Endothelial cell of umbilical vein (primary cell): ENCODE data around the gene C5orf15. TPM values are rescaled to one million over a fixed set of nuclear protein-coding genes. Genes with fewer than 3 reads are reported as not detected.

Experiments used
- BruUV-seq: library from RNA; stranded (reverse); fragments of 400-500 nt; replicated peaks from 2 replicates; lab custom pipeline; 2021; lab: Mats Ljungman, UMichigan
- CTCF ChIA-PET: fragments of 300-600, 350-600 bp; sonication (Branson Sonifier 250); formaldehyde crosslinking; loops from one replicate; lab custom pipeline; 2021; ENCODE audit warnings: antibody characterized with exemption, inconsistent platforms; lab: Charles Lee
- POLR2A ChIA-PET: fragments of 300-600, 350-600 bp; sonication (Branson Sonifier 250); formaldehyde crosslinking; loops from one replicate; lab custom pipeline; 2021; ENCODE audit warnings: antibody characterized with exemption, inconsistent platforms; lab: Charles Lee
- DNase-seq: peaks from one replicate; pipeline ENCODE4 v3.0.0-alpha.2; 2011; ENCODE audit warnings: low read depth, low spot score
- FAIRE-seq: peaks from 2 replicates; lab custom pipeline; 2011; peaks lifted over from hg19 to GRCh38; lab: Jason Lieb, UNC
- H2AFZ ChIP-seq: 2 replicates; pipeline ENCODE4 v1.6.0; 2012; ENCODE audit warnings: low read depth, low read length, control low read depth, inconsistent platforms
- H3K27ac ChIP-seq: 2 replicates; pipeline ENCODE4 v1.5.1; 2011; ENCODE audit warnings: low read depth, mild to moderate bottlenecking, control low read depth, low read length, moderate library complexity; ENCODE audit not compliant: insufficient read depth
- H3K27me3 ChIP-seq, 2 experiments: 2 replicates each; pipeline versions ENCODE4 v1.6.0 to v1.6.1; 2011; ENCODE audit warnings: low read length in 2 of 2, mixed read lengths in 1 of 2; ENCODE audit not compliant: control insufficient read depth in 2 of 2, insufficient read depth in 2 of 2
- H3K36me3 ChIP-seq, 2 experiments: 2 replicates in 1 of 2; 3 replicates in 1 of 2; pipeline ENCODE4 v1.5.1; 2011; ENCODE audit warnings: low read length in 2 of 2, mild to moderate bottlenecking in 1 of 2, moderate library complexity in 1 of 2; ENCODE audit not compliant: control insufficient read depth in 2 of 2, insufficient read depth in 2 of 2; ENCODE audit errors: extremely low read depth in 1 of 2
- H3K4me1 ChIP-seq: 3 replicates; pipeline ENCODE4 v1.5.1; 2011; ENCODE audit warnings: mild to moderate bottlenecking, low read length; ENCODE audit not compliant: control insufficient read depth, insufficient read depth; ENCODE audit errors: extremely low read depth
- H3K4me2 ChIP-seq: 2 replicates; pipeline ENCODE4 v1.6.1; 2011; ENCODE audit warnings: low read length, control low read depth, mixed read lengths; ENCODE audit not compliant: insufficient read depth
- H3K4me3 ChIP-seq, 3 experiments: fragments of 200-600 bp in 1 of 3; sonication (generic), shearing (Covaris generic) in 1 of 3; replicated peaks in 1 of 3; 2 replicates each; pipeline ENCODE4 v1.5.1; 2011 to 2016; ENCODE audit warnings: control low read depth in 3 of 3, low read length in 3 of 3, mild to moderate bottlenecking in 2 of 3, inconsistent platforms in 1 of 3, low read depth in 1 of 3, moderate library complexity in 1 of 3; ENCODE audit not compliant: insufficient read depth in 1 of 3
- H3K79me2 ChIP-seq: 2 replicates; pipeline ENCODE4 v1.6.0; 2012; ENCODE audit warnings: low read length, inconsistent platforms; ENCODE audit not compliant: control insufficient read depth, insufficient read depth
- H3K9ac ChIP-seq: replicated peaks from 2 replicates; pipeline ENCODE3; 2011; ENCODE audit warnings: low read length, control low read depth; ENCODE audit not compliant: insufficient read depth; ENCODE audit errors: extremely low read depth
- H3K9me1 ChIP-seq: replicated peaks from 3 replicates; pipeline ENCODE4 v1.6.0; 2011; ENCODE audit warnings: mild to moderate bottlenecking, low read length; ENCODE audit not compliant: control insufficient read depth, insufficient read depth; ENCODE audit errors: extremely low read depth
- H3K9me3 ChIP-seq: replicated peaks from 2 replicates; pipeline ENCODE4 v1.5.1; 2012; ENCODE audit warnings: low read length, inconsistent platforms; ENCODE audit not compliant: control insufficient read depth, insufficient read depth
- H4K20me1 ChIP-seq: replicated peaks from 2 replicates; pipeline ENCODE3; 2011; ENCODE audit warnings: mild to moderate bottlenecking, low read length; ENCODE audit not compliant: control insufficient read depth, insufficient read depth; ENCODE audit errors: extremely low read depth
- EZH2 ChIP-seq: IDR thresholded peaks from 2 replicates; pipeline ENCODE4 v1.6.1; 2012; ENCODE audit warnings: borderline replicate concordance, low read depth, mild to moderate bottlenecking, moderate library complexity, low read length, inconsistent platforms; ENCODE audit not compliant: severe bottlenecking
- FOS ChIP-seq: IDR thresholded peaks from 2 replicates; pipeline ENCODE4 v1.6.1; 2011; ENCODE audit warnings: mild to moderate bottlenecking, low read length, moderate library complexity, borderline replicate concordance; ENCODE audit not compliant: insufficient read depth
- GATA2 ChIP-seq: IDR thresholded peaks from 2 replicates; pipeline ENCODE4 v1.7.0; 2011; ENCODE audit warnings: low read depth, mild to moderate bottlenecking, moderate library complexity, mixed read lengths, low read length; ENCODE audit not compliant: insufficient read length, insufficient read depth
- JUN ChIP-seq: IDR thresholded peaks from 2 replicates; pipeline ENCODE4 v1.6.1; 2011; ENCODE audit warnings: borderline replicate concordance, low read depth; ENCODE audit not compliant: insufficient read length, insufficient read depth
- POLR2A ChIP-seq: IDR thresholded peaks from 2 replicates; pipeline ENCODE4 v1.6.1; 2012; ENCODE audit warnings: low read depth, mild to moderate bottlenecking, control low read depth, low read length
- POLR2AphosphoS5 ChIP-seq: IDR thresholded peaks from 2 replicates; pipeline ENCODE4 v1.6.1; 2012; ENCODE audit warnings: low read depth, mild to moderate bottlenecking, control low read depth, low read length, moderate library complexity; ENCODE audit not compliant: insufficient read depth
- dilution Hi-C: fragments of 300-500 bp; cut with MboI; formaldehyde crosslinking; loops from one replicate; pipeline ENCODE4 v1.15.0; 2019; ENCODE audit warnings: low sequenced_read_pairs; ENCODE audit not compliant: extremely low pct_ligation_motif_present
- intact Hi-C: fragments of 100-400 bp; cut with micrococcal nuclease; formaldehyde crosslinking; loops from one replicate; pipeline ENCODE4 v1.10.0; 2022
- polyA plus RNA-seq, 4 experiments: library from polyadenylated mRNA; depleted of rRNA in 3 of 4; stranded (reverse) in 3 of 4; unstranded in 1 of 4; fragments of >200 nt; gene quantifications; 2 replicates each; pipeline versions ENCODE4 v1.2.1 to v1.2.3, GENCODE V29; 2011 to 2012; ENCODE audit warnings: missing spikeins in 1 of 4
- total RNA-seq: library from RNA; stranded (reverse); gene quantifications from 2 replicates; pipeline ENCODE4 v1.2.3, GENCODE V29; 2021
- TF ChIP-seq, protein P1 (sequence below), 2 donors: IDR thresholded peaks; 1 replicate in 1 of 2; 2 replicates in 1 of 2; pipeline ENCODE4 v1.5.1; 2011; ENCODE audit warnings: low read length in 2 of 2, mild to moderate bottlenecking in 2 of 2, moderate library complexity in 2 of 2, control low read depth in 1 of 2, inconsistent platforms in 1 of 2, low read depth in 1 of 2; ENCODE audit not compliant: insufficient read depth in 1 of 2; ENCODE audit errors: extremely low read depth in 1 of 2
- TF ChIP-seq, protein P2 (sequence below): IDR thresholded peaks from 2 replicates; pipeline ENCODE4 v1.6.1; 2011; ENCODE audit not compliant: insufficient read depth, insufficient read length

Gene C5orf15
- total and polyA plus RNA-seq, 2 donors (not counting 3 experiments of a cell fraction or from before 2014, with no cell fraction given) = 25.3 to 45.4 TPM

DNA sequence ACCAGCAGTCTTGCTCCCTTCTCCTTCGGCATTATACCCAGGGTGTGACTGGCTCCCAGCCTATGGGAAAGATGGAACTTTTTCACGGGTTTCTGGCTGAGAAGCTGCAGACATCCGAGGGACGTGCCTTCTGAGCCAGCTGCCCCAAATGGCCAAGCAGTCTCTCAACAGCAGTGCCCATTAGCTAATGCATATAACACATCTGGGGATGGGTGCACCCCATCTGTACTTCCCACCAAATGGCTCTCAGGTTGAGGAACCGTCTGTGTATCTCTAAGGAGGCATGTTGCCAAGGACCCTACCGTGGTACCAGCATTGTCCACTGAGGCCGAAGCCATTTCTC, 25.0 kb downstream of the C5orf15 start:
- POLR2A ChIA-PET = no interaction called here
- dilution Hi-C loops (no loop called here), intact Hi-C loops (loop anchor here (5.0 kb wide), 1 partner anchor 831 kb away; no protein-coding TSS in a partner anchor)
- Histone ChIP-seq H3K9me1 (no peaks in the 10 kb centered on the region), H3K27ac (no peak overlapping the region), H3K9ac (no peak overlapping the region), H3K36me3 (no peaks in the 10 kb centered on the region), H2AFZ (no peak overlapping the region), H3K4me2 (no peak overlapping the region), H3K4me3 (no peak overlapping the region), H3K79me2 (no peaks in the 10 kb centered on the region), H3K27me3 (no peaks in the 10 kb centered on the region), H3K9me3 (no peaks in the 10 kb centered on the region), H4K20me1 (no peaks in the 10 kb centered on the region), H3K4me1 (no peaks in the 10 kb centered on the region)
- FAIRE-seq (no peak), DNase-seq (no peak)
- no TSS peak for BruUV-seq
- CTCF ChIA-PET = interaction anchor here (0.5 to 2.0 kb wide), 4 partner anchors 215 to 522 kb away, joined by 3 to 5 read pairs (median 4); no protein-coding TSS in a partner anchor
- TF ChIP-seq FOS = no peak
- TF ChIP-seq GATA2 = no peak
- no peak for TF ChIP-seq POLR2A

DNA sequence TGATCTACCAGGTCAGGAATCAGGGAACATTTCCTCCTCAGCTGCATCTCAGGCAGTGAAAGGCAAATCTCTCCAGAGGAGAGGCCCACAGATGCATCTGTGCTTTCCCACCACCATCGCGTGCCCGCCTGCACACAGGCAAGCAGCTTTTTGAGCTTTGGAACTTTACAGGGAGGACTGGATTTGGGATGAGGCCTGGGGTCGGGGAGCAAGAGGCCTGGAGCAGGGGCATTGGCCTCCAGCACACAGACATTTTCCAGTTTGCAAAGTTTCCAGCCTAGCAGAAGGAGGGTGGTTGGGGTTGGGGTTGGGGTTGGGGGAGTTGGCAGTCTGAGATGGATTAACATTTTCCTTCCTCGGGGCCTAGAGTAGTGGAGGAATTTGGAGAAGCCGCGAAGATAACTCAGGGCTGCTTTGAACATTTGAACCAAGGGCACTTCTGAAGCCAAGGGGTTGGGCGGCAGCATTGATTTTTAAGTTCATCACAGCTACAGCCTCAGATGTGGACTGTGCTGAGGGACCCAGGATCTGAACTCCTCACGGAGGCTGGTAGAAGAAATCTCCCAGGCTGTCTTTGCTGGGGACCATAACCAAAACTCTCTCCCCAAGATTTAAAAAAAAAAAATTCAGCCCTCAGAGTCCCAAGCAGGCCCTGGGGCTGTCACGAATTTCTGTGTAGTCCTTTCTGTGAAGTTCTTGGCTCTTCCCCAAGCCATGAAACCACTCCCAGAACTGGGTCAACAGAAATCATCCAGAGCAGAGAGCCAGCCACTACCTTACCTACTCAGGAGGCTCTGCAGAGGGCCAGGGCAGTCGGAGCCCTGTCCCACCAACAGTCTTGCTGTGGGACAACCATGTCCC, 25.6 kb downstream of the C5orf15 start:
- H4K20me1 ChIP-seq = no peaks in the 10 kb centered on the region
- peaks cover 3% of the 10 kb centered on the region for H3K4me1 ChIP-seq
- BruUV-seq = no TSS peak
- dilution Hi-C loops = no loop called here
- intact Hi-C loops = loop anchor here (5.0 kb wide), 1 partner anchor 831 kb away; no protein-coding TSS in a partner anchor
- no peak for FAIRE-seq
- ChIA-PET POLR2A (no interaction called here), CTCF (interaction anchor here (0.5 to 2.0 kb wide), 3 partner anchors 214 to 522 kb away, joined by 3 to 5 read pairs (median 4); no protein-coding TSS in a partner anchor)
- no peaks in the 10 kb centered on the region for H3K27me3 ChIP-seq
- no peaks in the 10 kb centered on the region for H3K9me1 ChIP-seq
- H3K9ac ChIP-seq = no peak overlapping the region
- DNase-seq = no peak
- H3K9me3 ChIP-seq = no peaks in the 10 kb centered on the region
- H3K27ac ChIP-seq = no peak overlapping the region
- no peaks in the 10 kb centered on the region for H3K79me2 ChIP-seq
- no peaks in the 10 kb centered on the region for H3K36me3 ChIP-seq
- H3K4me3 ChIP-seq = no peak overlapping the region
- no peak overlapping the region for H2AFZ ChIP-seq
- H3K4me2 ChIP-seq = no peak overlapping the region
- TF ChIP-seq, protein P1, sequence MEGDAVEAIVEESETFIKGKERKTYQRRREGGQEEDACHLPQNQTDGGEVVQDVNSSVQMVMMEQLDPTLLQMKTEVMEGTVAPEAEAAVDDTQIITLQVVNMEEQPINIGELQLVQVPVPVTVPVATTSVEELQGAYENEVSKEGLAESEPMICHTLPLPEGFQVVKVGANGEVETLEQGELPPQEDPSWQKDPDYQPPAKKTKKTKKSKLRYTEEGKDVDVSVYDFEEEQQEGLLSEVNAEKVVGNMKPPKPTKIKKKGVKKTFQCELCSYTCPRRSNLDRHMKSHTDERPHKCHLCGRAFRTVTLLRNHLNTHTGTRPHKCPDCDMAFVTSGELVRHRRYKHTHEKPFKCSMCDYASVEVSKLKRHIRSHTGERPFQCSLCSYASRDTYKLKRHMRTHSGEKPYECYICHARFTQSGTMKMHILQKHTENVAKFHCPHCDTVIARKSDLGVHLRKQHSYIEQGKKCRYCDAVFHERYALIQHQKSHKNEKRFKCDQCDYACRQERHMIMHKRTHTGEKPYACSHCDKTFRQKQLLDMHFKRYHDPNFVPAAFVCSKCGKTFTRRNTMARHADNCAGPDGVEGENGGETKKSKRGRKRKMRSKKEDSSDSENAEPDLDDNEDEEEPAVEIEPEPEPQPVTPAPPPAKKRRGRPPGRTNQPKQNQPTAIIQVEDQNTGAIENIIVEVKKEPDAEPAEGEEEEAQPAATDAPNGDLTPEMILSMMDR (IDR thresholded peaks at IDR 0.05; ENCODE audit: extremely low read depth in 1 of 2, insufficient read depth in 1 of 2, low read depth in 1 of 2, low read length in 2 of 2) = no peak
- TF ChIP-seq POLR2AphosphoS5 = no peak
- no peak for TF ChIP-seq JUN
- no peak for TF ChIP-seq GATA2
- TF ChIP-seq, protein P2, sequence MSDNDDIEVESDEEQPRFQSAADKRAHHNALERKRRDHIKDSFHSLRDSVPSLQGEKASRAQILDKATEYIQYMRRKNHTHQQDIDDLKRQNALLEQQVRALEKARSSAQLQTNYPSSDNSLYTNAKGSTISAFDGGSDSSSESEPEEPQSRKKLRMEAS = no peak
- no peak for TF ChIP-seq EZH2
